ENCODE results near the gene PARP16. TPM values are rescaled to one million over a fixed set of nuclear protein-coding genes. Genes with fewer than 3 reads are reported as not detected.

Gene PARP16
- total RNA-seq, 4 donors from 2014 or later: 5.7 to 8.6 (median 6.3) TPM

DNA sequence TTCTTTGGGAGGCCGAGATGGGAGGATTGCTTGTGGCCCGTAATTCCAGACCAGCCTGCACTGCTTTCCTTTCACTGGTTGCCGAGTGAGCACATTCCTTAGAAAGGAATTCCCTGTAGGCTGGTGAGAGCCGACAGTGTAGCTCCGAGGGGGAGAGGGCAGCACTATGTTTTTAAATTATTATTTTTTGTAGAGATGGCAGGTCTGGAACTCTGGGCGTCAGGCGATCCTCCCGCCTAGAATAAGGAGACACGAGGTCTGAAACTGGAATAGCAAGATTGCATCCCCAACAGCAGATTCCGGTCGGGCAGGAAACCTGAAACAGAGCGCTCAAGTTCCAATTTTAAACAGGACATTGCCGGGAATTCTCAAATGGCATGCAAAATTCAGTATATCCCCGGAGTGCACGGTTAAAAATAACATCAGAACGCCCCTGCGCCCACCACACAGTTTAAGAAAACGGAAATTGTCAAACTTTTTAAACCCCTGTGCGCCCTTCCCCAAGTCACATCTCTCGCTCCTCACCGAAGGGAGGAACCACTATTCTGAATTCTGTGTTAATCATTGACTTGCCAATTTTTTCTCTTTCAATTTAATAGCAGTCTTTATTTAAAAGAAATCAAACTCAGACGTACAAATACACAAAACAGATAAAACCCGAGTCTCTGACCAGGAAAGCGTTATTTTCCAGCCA is 17.2 kb upstream of the PARP16 start:
- no peak for DNase-seq
- WGBS, 2 donors: 1 to 2% methylated on average over 23 to 24 of the region's 24 CpGs
- intact Hi-C loops (cut with DNase I): no loop called here

DNA sequence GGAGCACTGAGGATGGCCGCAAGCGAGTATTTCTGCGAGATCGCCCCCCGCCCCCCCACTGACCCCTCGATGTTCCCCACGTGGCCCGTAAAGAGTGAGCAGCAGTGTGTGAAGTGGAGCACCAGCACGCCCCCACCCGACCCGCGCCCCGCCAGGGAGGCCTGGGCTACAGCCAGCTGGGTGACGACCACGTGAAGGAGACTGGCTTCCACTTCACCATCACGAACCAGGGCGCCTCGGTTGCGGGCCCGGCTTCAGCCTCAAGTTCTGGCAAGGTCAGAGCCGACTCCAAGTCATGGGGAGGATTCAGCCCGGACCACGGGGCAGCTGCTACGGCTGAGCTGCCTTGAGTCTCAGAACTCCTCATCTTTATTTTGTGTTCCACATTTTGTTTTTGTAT is 15.4 kb upstream of the PARP16 start:
- no peak overlapping the region for H3K27ac ChIP-seq
- H3K9me3 ChIP-seq: no peaks in the 10 kb centered on the region
- TF ChIP-seq, protein P1, sequence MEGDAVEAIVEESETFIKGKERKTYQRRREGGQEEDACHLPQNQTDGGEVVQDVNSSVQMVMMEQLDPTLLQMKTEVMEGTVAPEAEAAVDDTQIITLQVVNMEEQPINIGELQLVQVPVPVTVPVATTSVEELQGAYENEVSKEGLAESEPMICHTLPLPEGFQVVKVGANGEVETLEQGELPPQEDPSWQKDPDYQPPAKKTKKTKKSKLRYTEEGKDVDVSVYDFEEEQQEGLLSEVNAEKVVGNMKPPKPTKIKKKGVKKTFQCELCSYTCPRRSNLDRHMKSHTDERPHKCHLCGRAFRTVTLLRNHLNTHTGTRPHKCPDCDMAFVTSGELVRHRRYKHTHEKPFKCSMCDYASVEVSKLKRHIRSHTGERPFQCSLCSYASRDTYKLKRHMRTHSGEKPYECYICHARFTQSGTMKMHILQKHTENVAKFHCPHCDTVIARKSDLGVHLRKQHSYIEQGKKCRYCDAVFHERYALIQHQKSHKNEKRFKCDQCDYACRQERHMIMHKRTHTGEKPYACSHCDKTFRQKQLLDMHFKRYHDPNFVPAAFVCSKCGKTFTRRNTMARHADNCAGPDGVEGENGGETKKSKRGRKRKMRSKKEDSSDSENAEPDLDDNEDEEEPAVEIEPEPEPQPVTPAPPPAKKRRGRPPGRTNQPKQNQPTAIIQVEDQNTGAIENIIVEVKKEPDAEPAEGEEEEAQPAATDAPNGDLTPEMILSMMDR (IDR thresholded peaks at IDR 0.05): no peak
- no peak for TF ChIP-seq POLR2A (IDR thresholded peaks at IDR 0.05)
- WGBS, 2 donors: 68 to 91% methylated on average over 10 to 12 of the region's 24 CpGs
- DNase-seq: no peak
- no peaks in the 10 kb centered on the region for H3K27me3 ChIP-seq
- intact Hi-C loops (cut with DNase I): no loop called here
- H3K36me3 ChIP-seq: no peaks in the 10 kb centered on the region
- peaks cover 8 to 36% (median 14%) of the 10 kb centered on the region in 3 donors for H3K4me1 ChIP-seq
- H3K4me3 ChIP-seq: no peak overlapping the region

More for the DNA sequence above, 17.2 kb upstream of the PARP16 start:
- Histone ChIP-seq H3K4me3 (peak overlapping the region; percentile 42 to 73 (median 60)), H3K4me1 (peaks cover 8 to 30% (median 9%) of the 10 kb centered on the region in 3 donors), H3K9me3 (no peaks in the 10 kb centered on the region), H3K36me3 (no peaks in the 10 kb centered on the region), H3K27ac (peak overlapping the region; percentile 84 to 93 (median 89)), H3K27me3 (no peaks in the 10 kb centered on the region)
- TF ChIP-seq, protein P1 (IDR thresholded peaks at IDR 0.05): no peak
- no peak for TF ChIP-seq POLR2A (IDR thresholded peaks at IDR 0.05)

DNA sequence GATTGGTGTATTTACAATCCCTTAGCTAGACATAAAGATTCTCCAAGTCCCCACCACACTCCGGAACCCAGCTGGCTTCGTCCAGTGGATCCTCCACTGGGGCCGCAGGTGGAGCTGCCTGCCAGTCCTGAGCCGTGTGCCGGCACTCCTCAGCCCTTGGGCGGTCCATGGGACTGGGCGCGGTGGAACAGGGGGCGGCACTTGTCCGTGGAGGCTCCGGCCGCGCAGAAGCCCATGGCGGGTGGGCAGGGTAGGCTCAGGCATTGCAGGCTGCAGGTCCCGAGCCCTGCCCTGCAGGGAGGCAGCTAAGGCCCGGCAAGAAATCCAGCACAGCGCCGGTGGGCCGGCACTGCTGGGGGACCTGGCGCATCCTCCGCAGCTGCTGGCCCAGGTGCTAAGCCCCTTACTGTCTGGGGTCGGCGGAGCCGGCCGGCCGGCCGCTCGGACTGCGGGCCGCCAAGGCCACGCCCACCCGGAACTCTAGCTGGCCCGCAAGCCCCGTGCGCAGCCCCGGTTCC is 14.3 kb upstream of the PARP16 start:
- intact Hi-C loops (cut with DNase I): no loop called here
- Histone ChIP-seq H3K4me3 (no peak overlapping the region), H3K9me3 (no peaks in the 10 kb centered on the region), H3K36me3 (no peaks in the 10 kb centered on the region), H3K27me3 (no peaks in the 10 kb centered on the region), H3K27ac (no peak overlapping the region), H3K4me1 (peaks cover 8 to 45% (median 21%) of the 10 kb centered on the region in 3 donors)
- WGBS, 2 donors: 100% methylated on average over 5 of the region's 36 CpGs; no CpG with 5 or more reads in 1 of the 2 donors
- no peak for TF ChIP-seq POLR2A (IDR thresholded peaks at IDR 0.05)
- TF ChIP-seq, protein P1 (IDR thresholded peaks at IDR 0.05): no peak
- no peak for DNase-seq

DNA sequence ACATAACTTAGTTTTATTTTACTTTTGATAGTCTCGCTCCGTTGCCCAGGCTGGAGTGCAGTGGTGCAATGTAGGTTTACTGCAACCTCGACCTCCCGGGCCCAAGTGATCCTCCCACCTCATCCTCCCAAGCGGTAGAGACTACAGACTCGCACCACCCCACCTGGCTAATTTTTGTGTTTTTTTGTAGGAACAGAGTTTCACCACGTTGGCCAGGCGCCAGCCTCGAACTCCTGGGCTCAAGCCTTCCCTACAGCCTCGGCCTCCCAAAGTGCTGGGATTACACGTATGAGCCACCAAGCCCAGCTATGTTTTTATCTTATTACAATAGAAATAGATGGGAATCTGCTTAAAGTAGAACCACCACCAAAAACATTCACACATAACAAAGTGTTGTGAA is 12.0 kb upstream of the PARP16 start:
- WGBS, 2 donors: 79 to 81% methylated on average over 10 to 11 of the region's 11 CpGs
- Histone ChIP-seq H3K9me3 (no peaks in the 10 kb centered on the region), H3K4me1 (peaks cover 0 to 37% (median 18%) of the 10 kb centered on the region in 3 donors), H3K27ac (no peak overlapping the region), H3K4me3 (no peak overlapping the region), H3K27me3 (no peaks in the 10 kb centered on the region), H3K36me3 (no peaks in the 10 kb centered on the region)
- TF ChIP-seq, protein P1 (IDR thresholded peaks at IDR 0.05): no peak
- TF ChIP-seq POLR2A (IDR thresholded peaks at IDR 0.05): no peak
- no peak for DNase-seq
- intact Hi-C loops (cut with DNase I): no loop called here

DNA sequence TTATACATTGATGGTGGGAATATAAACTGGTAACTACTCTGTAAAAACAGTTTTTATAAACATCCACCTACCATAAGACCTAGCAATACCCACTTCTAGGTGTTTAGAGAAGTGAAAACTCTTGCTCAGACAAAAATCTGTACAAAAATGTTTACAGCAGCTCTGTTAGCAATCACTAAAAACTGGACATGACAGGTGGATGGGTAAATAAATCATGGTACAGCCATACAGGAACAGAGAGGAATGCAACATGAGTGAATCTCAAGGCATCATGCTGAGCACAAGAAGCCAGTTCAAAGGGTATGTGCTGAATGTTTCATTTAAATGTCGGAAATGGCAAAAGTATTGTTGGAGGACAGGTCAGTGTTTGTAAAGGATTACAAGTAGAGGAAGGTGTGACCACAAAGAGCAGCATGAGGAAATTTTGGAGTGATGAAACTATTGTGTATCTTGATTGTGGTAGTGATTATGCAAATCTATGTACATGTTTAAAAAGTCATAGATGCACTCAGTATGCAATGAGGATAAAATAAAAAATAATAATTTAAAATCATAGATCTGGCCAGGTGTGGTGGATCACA is 6.3 kb upstream of the PARP16 start:
- Histone ChIP-seq H3K27ac (no peak overlapping the region), H3K4me1 (peaks cover 0 to 28% (median 12%) of the 10 kb centered on the region in 3 donors), H3K36me3 (no peaks in the 10 kb centered on the region), H3K4me3 (no peak overlapping the region), H3K9me3 (no peaks in the 10 kb centered on the region), H3K27me3 (no peaks in the 10 kb centered on the region)
- no peak for DNase-seq
- intact Hi-C loops (cut with DNase I): no loop called here
- TF ChIP-seq, protein P1 (IDR thresholded peaks at IDR 0.05): no peak
- no peak for TF ChIP-seq POLR2A (IDR thresholded peaks at IDR 0.05)
- WGBS, 2 donors: 58 to 61% methylated on average over 1 of the region's 1 CpG

Data from esophagus squamous epithelium (tissue), 5 donors.